Osteoblast (primary cell): ENCODE results near the gene PDZD7. TPM values are rescaled to one million over a fixed set of nuclear protein-coding genes. Genes with fewer than 3 reads are reported as not detected.

ENCODE experiments used
- DNase-seq: peaks from one replicate; pipeline ENCODE4 v3.0.0; 2011; ENCODE audit warnings: low spot score, mixed read lengths; ENCODE audit not compliant: insufficient read length; ENCODE audit errors: missing footprints
- H2AFZ ChIP-seq: 2 replicates; pipeline ENCODE4 v1.6.0; 2011; ENCODE audit warnings: mild to moderate bottlenecking, low read length
- H3K27ac ChIP-seq: 2 replicates; pipeline ENCODE4 v1.5.1; 2011; ENCODE audit warnings: mild to moderate bottlenecking, low read depth, low read length, moderate library complexity
- H3K27me3 ChIP-seq: 2 replicates; pipeline ENCODE4 v1.6.0; 2012; ENCODE audit warnings: mild to moderate bottlenecking, control low read depth, inconsistent platforms, low read length, moderate library complexity; ENCODE audit not compliant: insufficient read depth
- H3K36me3 ChIP-seq: 2 replicates; pipeline ENCODE4 v1.5.1; 2011; ENCODE audit warnings: mild to moderate bottlenecking, low read length, control low read depth, moderate library complexity; ENCODE audit not compliant: insufficient read depth
- H3K4me1 ChIP-seq: 2 replicates; pipeline ENCODE4 v1.5.1; 2011; ENCODE audit warnings: mild to moderate bottlenecking, low read length, control low read depth, moderate library complexity; ENCODE audit not compliant: insufficient read depth
- H3K4me2 ChIP-seq: 2 replicates; pipeline ENCODE4 v1.6.0; 2011; ENCODE audit warnings: mild to moderate bottlenecking, low read length; ENCODE audit not compliant: insufficient read depth
- H3K4me3 ChIP-seq: fragments of 200-600 bp; sonication (generic); 3 replicates; pipeline ENCODE4 v1.5.1; 2012; ENCODE audit warnings: mild to moderate bottlenecking, low read length, inconsistent platforms; ENCODE audit not compliant: insufficient read depth
- H3K79me2 ChIP-seq: 2 replicates; pipeline ENCODE4 v1.6.0; 2012; ENCODE audit warnings: mild to moderate bottlenecking, low read length, control low read depth, inconsistent platforms; ENCODE audit not compliant: insufficient read depth
- H3K9me3 ChIP-seq: 2 replicates; pipeline ENCODE4 v1.5.1; 2011; ENCODE audit warnings: low read depth, low read length, control low read depth
- H4K20me1 ChIP-seq: 2 replicates; pipeline ENCODE4 v1.6.0; 2012; ENCODE audit warnings: mild to moderate bottlenecking, low read length, control low read depth; ENCODE audit not compliant: insufficient read depth
- total RNA-seq: library from RNA; depleted of rRNA; stranded (reverse); fragments of >200 nt; gene quantifications from 2 replicates; pipeline ENCODE4 v1.2.3, GENCODE V29; 2012
- TF ChIP-seq, protein P1 (sequence below): IDR thresholded peaks from 2 replicates; pipeline ENCODE4 v1.5.1; 2011; ENCODE audit warnings: mild to moderate bottlenecking, low read depth, low read length, moderate library complexity; ENCODE audit errors: extremely low read depth

Gene PDZD7
- total RNA-seq, 1 donor, result 0.72 TPM

DNA sequence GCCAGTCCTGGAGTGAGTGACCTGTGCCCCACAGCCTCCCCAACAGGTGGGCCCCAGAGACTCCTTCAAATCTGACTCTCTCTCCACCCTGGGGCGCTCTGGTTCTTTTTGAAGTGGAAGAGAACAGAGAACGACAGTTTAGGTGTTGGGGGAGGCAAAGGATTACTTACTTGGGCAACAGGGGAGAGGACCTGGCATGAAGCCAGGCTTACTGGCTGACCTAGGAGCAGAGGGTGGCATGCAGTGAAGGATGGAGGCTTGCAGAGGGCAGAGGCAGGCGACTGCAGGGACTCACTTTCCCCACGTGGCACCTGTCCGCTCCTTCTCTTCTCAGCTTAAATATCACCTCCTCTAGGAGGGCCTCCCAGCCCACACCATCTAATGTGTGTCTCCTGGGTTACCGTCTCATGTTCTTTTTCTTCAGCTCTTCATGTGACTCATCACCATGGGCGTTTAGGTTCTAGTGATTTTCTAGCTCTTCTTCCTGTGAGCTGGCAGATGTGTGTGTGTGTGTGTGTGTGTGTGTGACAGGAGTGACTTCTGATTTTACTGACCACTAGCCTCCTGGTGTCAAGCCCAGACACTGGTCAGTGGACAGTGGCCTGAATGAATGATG is 15.9 kb downstream of the PDZD7 start:
- Histone ChIP-seq H3K79me2 (no peaks in the 10 kb centered on the region), H3K9me3 (no peaks in the 10 kb centered on the region), H3K27ac (no peak overlapping the region), H3K4me2 (no peak overlapping the region), H2AFZ (no peak overlapping the region), H3K4me1 (peaks cover 27% of the 10 kb centered on the region), H3K4me3 (no peak overlapping the region), H4K20me1 (no peaks in the 10 kb centered on the region), H3K27me3 (no peaks in the 10 kb centered on the region), H3K36me3 (no peaks in the 10 kb centered on the region)
- TF ChIP-seq, protein P1, sequence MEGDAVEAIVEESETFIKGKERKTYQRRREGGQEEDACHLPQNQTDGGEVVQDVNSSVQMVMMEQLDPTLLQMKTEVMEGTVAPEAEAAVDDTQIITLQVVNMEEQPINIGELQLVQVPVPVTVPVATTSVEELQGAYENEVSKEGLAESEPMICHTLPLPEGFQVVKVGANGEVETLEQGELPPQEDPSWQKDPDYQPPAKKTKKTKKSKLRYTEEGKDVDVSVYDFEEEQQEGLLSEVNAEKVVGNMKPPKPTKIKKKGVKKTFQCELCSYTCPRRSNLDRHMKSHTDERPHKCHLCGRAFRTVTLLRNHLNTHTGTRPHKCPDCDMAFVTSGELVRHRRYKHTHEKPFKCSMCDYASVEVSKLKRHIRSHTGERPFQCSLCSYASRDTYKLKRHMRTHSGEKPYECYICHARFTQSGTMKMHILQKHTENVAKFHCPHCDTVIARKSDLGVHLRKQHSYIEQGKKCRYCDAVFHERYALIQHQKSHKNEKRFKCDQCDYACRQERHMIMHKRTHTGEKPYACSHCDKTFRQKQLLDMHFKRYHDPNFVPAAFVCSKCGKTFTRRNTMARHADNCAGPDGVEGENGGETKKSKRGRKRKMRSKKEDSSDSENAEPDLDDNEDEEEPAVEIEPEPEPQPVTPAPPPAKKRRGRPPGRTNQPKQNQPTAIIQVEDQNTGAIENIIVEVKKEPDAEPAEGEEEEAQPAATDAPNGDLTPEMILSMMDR, result no peak
- peak; percentile 99 for DNase-seq

DNA sequence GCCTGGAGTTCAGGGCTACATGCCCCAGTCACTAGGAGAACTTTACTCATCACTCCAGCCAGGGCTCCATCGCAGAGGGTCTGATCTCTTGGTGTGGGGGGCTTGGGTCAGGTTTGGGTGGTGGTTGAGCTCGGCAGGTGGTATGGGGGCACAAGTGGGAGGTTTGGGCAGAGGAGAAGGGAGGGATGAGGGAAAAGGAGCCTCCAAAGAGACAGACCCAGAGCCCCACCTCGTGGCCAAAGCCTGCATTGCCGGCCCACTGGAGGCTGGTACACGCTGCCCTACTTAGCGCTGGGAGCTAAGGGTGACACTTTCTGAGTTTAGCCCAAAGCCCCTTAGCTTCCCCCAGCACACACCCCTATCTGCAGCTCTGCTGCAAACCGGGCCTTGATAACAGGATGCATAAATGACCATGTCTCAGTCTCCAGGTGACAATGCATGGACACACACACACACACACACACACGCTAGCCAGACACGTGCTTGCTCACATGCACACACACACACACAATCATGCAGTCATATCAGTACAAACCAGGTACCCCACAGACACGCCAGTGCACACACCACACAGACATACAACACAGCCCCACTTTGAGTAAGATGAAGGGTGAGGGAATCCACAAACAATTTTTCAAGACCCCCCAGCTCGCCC is 16.6 kb downstream of the PDZD7 start:
- Histone ChIP-seq H3K4me2 (no peak overlapping the region), H3K4me1 (peaks cover 27% of the 10 kb centered on the region)
- peak; percentile 94 for DNase-seq

DNA sequence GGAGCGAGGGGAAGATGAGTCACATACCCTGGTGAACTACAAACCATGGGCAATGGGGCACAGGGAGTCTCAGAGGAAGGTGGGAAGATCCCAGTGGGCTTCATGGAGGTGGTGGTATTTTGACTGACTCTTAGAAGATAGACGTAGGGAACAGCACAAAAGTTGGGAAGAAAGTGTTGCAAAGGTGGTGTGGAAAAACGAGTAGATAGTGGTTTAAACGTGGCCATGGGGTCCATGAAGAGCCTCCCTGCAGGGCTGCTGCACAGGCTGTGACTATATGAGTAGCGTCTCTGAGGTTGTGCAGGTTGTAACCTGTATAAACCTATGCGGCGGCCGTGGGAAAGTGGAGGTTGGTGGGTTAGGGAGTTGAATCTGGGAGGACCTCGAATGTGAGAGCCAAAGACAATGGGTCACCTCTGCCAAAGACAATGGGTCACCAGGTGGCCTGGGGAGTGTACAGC is 17.5 kb downstream of the PDZD7 start:
- Histone ChIP-seq H3K9me3 (no peaks in the 10 kb centered on the region), H2AFZ (no peak overlapping the region), H3K79me2 (no peaks in the 10 kb centered on the region), H3K4me2 (peak overlapping the region; percentile 69), H3K27ac (peak overlapping the region; percentile 45), H3K4me1 (peaks cover 27% of the 10 kb centered on the region), H3K36me3 (no peaks in the 10 kb centered on the region), H3K27me3 (no peaks in the 10 kb centered on the region), H4K20me1 (no peaks in the 10 kb centered on the region), H3K4me3 (peak overlapping the region; percentile 9)
- TF ChIP-seq, protein P1, result no peak
- no peak for DNase-seq

More for the DNA sequence above, 16.6 kb downstream of the PDZD7 start:
- Histone ChIP-seq H3K36me3 (no peaks in the 10 kb centered on the region), H3K79me2 (no peaks in the 10 kb centered on the region), H3K9me3 (no peaks in the 10 kb centered on the region), H3K27me3 (no peaks in the 10 kb centered on the region), H3K4me3 (no peak overlapping the region), H4K20me1 (no peaks in the 10 kb centered on the region), H3K27ac (no peak overlapping the region), H2AFZ (no peak overlapping the region)
- TF ChIP-seq, protein P1, result peak; percentile 96
